Fibroblast of peridontal ligament (primary cell): ENCODE measurements around the gene MUC22.
"Not testable (repeated sequence)": the region's sequence is repeated elsewhere in the genome, so short reads cannot be mapped to it uniquely, and the experiment has no call there.

Experiments
- DNase-seq: peaks from one replicate; pipeline ENCODE4 v3.0.0-alpha.2; 2010; ENCODE audit errors: extremely low read depth

The MUC22 gene

GRCh38 chr6:30997301-30997700 is 13.0 kb upstream of the MUC22 start:
- DNase-seq = no peak

- no peak for DNase-seq
Measured at GRCh38 chr6:30998785-30999184, 11.5 kb upstream of the MUC22 start.

- not testable (repeated sequence) for DNase-seq
Measured at GRCh38 chr6:31000067-31000860, 10.0 kb upstream of the MUC22 start.

- DNase-seq = no peak
Measured at GRCh38 chr6:31001281-31001888, 8.9 kb upstream of the MUC22 start.

- no peak for DNase-seq
Measured at GRCh38 chr6:31002471-31002870, 7.8 kb upstream of the MUC22 start.

- DNase-seq = no peak
Measured at GRCh38 chr6:31004794-31005193, 5.5 kb upstream of the MUC22 start.

GRCh38 chr6:31005249-31006020 is 4.8 kb upstream of the MUC22 start:
- DNase-seq = no peak

- DNase-seq = peak; percentile 77
Measured at GRCh38 chr6:31007694-31008093, 2.6 kb upstream of the MUC22 start.

GRCh38 chr6:31008165-31008564 is 2.1 kb upstream of the MUC22 start:
- DNase-seq = no peak

GRCh38 chr6:31009731-31010130 is 543 bp upstream of the MUC22 start:
- no peak for DNase-seq

- no peak for DNase-seq
Measured at GRCh38 chr6:31011153-31011552, 879 bp downstream of the MUC22 start.

GRCh38 chr6:31016659-31017299 is 6.5 kb downstream of the MUC22 start:
- no peak for DNase-seq

- not testable (repeated sequence) for DNase-seq
Measured at GRCh38 chr6:31017436-31017835, 7.2 kb downstream of the MUC22 start.

- DNase-seq = no peak
Measured at GRCh38 chr6:31020057-31020456, 9.8 kb downstream of the MUC22 start.

GRCh38 chr6:31020631-31021255 is 10.5 kb downstream of the MUC22 start:
- not testable (repeated sequence) for DNase-seq

GRCh38 chr6:31021705-31022531 is 11.6 kb downstream of the MUC22 start:
- DNase-seq = not testable (repeated sequence)

- DNase-seq = no peak
Measured at GRCh38 chr6:31025595-31025994, 15.3 kb downstream of the MUC22 start.

GRCh38 chr6:31031095-31031494 is 20.8 kb downstream of the MUC22 start:
- no peak for DNase-seq

- DNase-seq = no peak
Measured at GRCh38 chr6:31033075-31033474, 22.8 kb downstream of the MUC22 start.

GRCh38 chr6:31035862-31036497 is 25.7 kb downstream of the MUC22 start:
- peak; percentile 40 for DNase-seq
